OCI-LY7 (cell line): Measurements from ENCODE around the gene TPCN2.

Experiments
- CTCF ChIP-seq: fragments of 200-600 bp; sonication (generic); conservative IDR thresholded peaks from 2 replicates; pipeline ENCODE4 v1.5.1; 2014; ENCODE audit warnings: mild to moderate bottlenecking, antibody characterized with exemption, low read length, moderate library complexity, mixed read lengths
- EZH2phosphoT487 ChIP-seq: fragments of 200-600 bp; sonication (generic); IDR thresholded peaks from 2 replicates; pipeline ENCODE4 v1.6.1; 2018; ENCODE audit warnings: low read depth, borderline replicate concordance, mild to moderate bottlenecking, mixed run types, antibody characterized with exemption, low read length, moderate library complexity, mixed read lengths

GRCh38 chr11:69055598-69056516, 7.1 kb downstream of the TPCN2 start:
- TF ChIP-seq CTCF (no peak), EZH2phosphoT487 (no peak)
